Subcutaneous abdominal adipose tissue (tissue), 5 donors: ENCODE data around the gene LEMD2.

Source experiments
- H3K27ac ChIP-seq: one replicate; pipeline ENCODE4 v1.7.0; 2013; ENCODE audit warnings: low read depth, mild to moderate bottlenecking, inconsistent platforms, low read length, moderate library complexity
- H3K27me3 ChIP-seq, 5 donors: one replicate each; pipeline ENCODE4 v1.7.0; 2013; ENCODE audit warnings: low read length in 5 of 5, inconsistent platforms in 1 of 5; ENCODE audit not compliant: control insufficient read depth in 5 of 5, insufficient read depth in 4 of 5
- H3K36me3 ChIP-seq, 5 donors: one replicate each; pipeline ENCODE4 v1.7.0; 2013; ENCODE audit warnings: low read length in 5 of 5; ENCODE audit not compliant: control insufficient read depth in 5 of 5, insufficient read depth in 5 of 5
- H3K4me1 ChIP-seq, 5 donors: one replicate each; pipeline ENCODE4 v1.7.0; 2013; ENCODE audit warnings: low read length in 5 of 5, mild to moderate bottlenecking in 3 of 5, moderate library complexity in 1 of 5; ENCODE audit not compliant: control insufficient read depth in 5 of 5, insufficient read depth in 5 of 5
- H3K4me3 ChIP-seq, 5 donors: one replicate each; pipeline ENCODE4 v1.7.0; 2013; ENCODE audit warnings: low read length in 5 of 5, low read depth in 1 of 5
- H3K9ac ChIP-seq, 5 donors: one replicate each; pipeline ENCODE4 v1.7.0; 2013; ENCODE audit warnings: low read length in 5 of 5, mild to moderate bottlenecking in 4 of 5, moderate library complexity in 3 of 5
- H3K9me3 ChIP-seq, 5 donors: one replicate each; pipeline ENCODE4 v1.7.0; 2013; ENCODE audit warnings: low read length in 5 of 5; ENCODE audit not compliant: control insufficient read depth in 5 of 5
- donor health status: healthy.
- donor health status: healthy.
- donor health status: healthy.
- donor health status: healthy.
- donor health status: healthy.

Gene LEMD2

GRCh38 chr6:33721508-33721907 is 67.4 kb downstream of the LEMD2 start:
- H3K9ac ChIP-seq: no peak overlapping the region
- H3K36me3 ChIP-seq: no peaks in the 10 kb centered on the region
- H3K27ac ChIP-seq: no peak overlapping the region
- peaks cover 0 to 10% (median 0%) of the 10 kb centered on the region in 5 donors for H3K4me1 ChIP-seq
- H3K9me3 ChIP-seq: no peaks in the 10 kb centered on the region
- H3K27me3 ChIP-seq: peaks cover 3 to 25% (median 10%) of the 10 kb centered on the region in 5 donors
- no peak overlapping the region for H3K4me3 ChIP-seq
